ENCODE results near the gene MCOLN3. TPM values are rescaled to one million over a fixed set of nuclear protein-coding genes. Genes with fewer than 3 reads are reported as not detected.
A peak's percentile ranks its signal among the peaks of the same experiment; 100 is the strongest.
"Not testable (repeated sequence)": the region's sequence is repeated elsewhere in the genome, so short reads cannot be mapped to it uniquely, and the experiment has no call there.

The MCOLN3 gene
- total RNA-seq, 1 donor from 2014 or later = 0.72 TPM

DNA sequence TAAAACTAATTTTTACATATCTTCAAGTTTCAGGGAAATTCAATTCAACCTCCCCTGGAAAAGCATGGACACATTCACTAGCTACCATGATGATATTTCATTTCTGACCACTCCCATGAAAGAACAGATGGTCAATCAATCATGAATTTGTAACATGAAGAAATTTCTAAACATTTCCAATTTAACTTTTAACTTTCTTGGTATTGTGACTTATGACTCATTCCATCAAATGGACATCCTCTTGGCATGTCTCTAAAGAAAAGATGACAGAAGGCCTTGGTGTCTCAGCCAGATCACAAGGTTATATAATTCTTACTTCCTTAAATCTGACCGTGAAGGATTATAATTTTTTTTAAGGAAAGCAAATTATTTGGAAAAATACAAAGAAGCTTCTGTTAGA is 10.5 kb upstream of the MCOLN3 start:
- intact Hi-C loops (cut with micrococcal nuclease) = no loop called here
- ATAC-seq (no peak), DNase-seq (no peak)

DNA sequence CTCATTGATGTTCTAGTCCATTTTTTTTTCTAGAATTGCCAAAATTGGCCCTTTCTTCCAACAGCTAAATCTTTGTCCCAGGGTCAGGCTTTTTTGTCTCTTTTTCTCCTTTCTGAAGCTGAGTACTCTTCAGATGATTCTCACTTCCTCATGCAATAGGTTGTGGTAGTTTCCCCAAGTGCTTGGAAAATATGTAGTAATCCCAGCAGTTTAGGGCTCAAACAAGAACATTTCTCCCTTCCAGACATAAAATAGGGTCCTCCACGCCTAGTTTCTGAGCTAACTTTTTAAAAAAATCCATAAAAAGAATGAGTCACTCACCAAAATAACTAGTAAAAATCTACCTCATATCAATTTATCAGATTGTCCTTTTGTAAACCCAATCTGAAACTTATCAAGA is 10.0 kb upstream of the MCOLN3 start:
- intact Hi-C loops (cut with micrococcal nuclease) = no loop called here
- DNase-seq (no peak), ATAC-seq (no peak)

- intact Hi-C loops (cut with micrococcal nuclease) = no loop called here
- no peak for ATAC-seq
- DNase-seq = no peak
Observed at GRCh38 chr1:85054664-85055063, 6.4 kb upstream of the MCOLN3 start.

GRCh38 chr1:85049735-85050166 is 1.5 kb upstream of the MCOLN3 start:
- intact Hi-C loops (cut with micrococcal nuclease) = no loop called here
- DNase-seq (no peak), ATAC-seq (no peak)

- intact Hi-C loops (cut with micrococcal nuclease) = no loop called here
- ATAC-seq (peak; percentile 72), DNase-seq (peak; percentile 36)
Observed at GRCh38 chr1:85047472-85048295, 616 bp downstream of the MCOLN3 start.

GRCh38 chr1:85047144-85047471 is 1.2 kb downstream of the MCOLN3 start:
- no peak for DNase-seq
- ATAC-seq = no peak
- intact Hi-C loops (cut with micrococcal nuclease) = no loop called here

DNA sequence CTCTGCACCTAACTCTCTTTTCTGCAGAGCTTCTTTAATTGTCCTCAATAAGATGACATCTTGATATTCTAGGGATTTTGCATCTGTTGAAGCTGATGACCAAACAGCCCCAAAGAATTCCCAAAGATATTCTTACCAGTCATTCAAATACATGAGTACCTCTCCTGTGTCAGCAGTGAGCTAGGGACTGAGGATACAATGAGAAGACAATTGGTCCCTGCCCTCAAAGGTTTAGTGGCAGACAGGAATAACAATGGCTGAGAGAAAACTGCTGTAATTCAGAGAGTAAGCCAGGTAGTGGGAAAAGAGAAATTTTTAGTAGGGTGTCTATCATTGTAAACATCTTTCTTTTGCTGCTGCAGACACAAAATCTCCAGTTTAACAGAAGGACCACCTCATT is 5.9 kb downstream of the MCOLN3 start:
- DNase-seq = no peak
- no peak for ATAC-seq
- intact Hi-C loops (cut with micrococcal nuclease) = no loop called here

DNA sequence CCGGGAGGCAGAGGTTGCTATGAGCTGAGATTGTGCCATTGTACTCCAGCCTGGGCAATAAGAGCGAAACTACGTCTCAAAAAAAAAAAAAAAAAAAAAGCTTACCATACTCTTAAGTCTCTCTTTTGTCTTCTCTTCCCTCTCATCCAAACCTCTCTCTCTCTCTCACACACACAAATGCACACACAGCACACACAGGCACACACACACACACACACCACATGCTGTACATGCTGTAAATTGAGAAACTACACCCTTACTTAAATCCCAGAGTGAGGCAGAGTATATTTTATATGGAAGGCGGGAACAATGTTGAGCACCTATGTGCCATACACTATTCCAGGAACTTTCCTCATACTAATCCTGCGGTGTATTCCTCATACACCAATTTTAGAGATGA is 6.5 kb downstream of the MCOLN3 start:
- DNase-seq (no peak), ATAC-seq (no peak)
- intact Hi-C loops (cut with micrococcal nuclease) = no loop called here

- ATAC-seq (no peak), DNase-seq (no peak)
- intact Hi-C loops (cut with micrococcal nuclease) = no loop called here
Observed at GRCh38 chr1:85033221-85033620, 15.1 kb downstream of the MCOLN3 start.

DNA sequence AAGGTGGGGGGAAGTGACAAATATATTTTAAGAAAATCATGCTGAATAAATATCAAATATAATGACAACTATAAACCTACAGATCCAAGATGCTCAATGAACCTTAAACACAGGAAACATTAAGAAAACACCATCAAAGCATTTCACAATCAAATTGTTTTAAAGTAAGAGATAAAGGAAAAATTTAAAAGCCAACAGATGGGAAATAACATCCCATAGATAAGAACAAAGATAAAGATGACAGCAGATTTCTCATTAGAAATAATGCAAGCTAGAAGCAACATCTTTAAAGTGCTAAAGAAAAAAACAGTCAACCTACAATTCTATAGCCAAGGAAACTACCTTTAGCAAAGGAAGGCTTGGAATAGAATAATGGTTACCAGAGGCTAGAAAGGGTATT is 17.8 kb downstream of the MCOLN3 start:
- DNase-seq (no peak), ATAC-seq (no peak)

GRCh38 chr1:85028151-85028550 is 20.1 kb downstream of the MCOLN3 start:
- no peak for DNase-seq
- no peak for ATAC-seq
- intact Hi-C loops (cut with micrococcal nuclease) = no loop called here

More for the DNA sequence above, 17.8 kb downstream of the MCOLN3 start:
- intact Hi-C loops (cut with micrococcal nuclease) = no loop called here

GRCh38 chr1:85027242-85027983 is 20.9 kb downstream of the MCOLN3 start:
- peak; percentile 59 for ATAC-seq
- intact Hi-C loops (cut with micrococcal nuclease) = no loop called here
- no peak for DNase-seq

GRCh38 chr1:85025940-85026339 is 22.4 kb downstream of the MCOLN3 start:
- intact Hi-C loops (cut with micrococcal nuclease) = no loop called here
- DNase-seq = no peak
- ATAC-seq = no peak

- intact Hi-C loops (cut with micrococcal nuclease) = no loop called here
- no peak for DNase-seq
- no peak for ATAC-seq
Observed at GRCh38 chr1:85024736-85025135, 23.6 kb downstream of the MCOLN3 start.

GRCh38 chr1:85022700-85023099 is 25.6 kb downstream of the MCOLN3 start:
- intact Hi-C loops (cut with micrococcal nuclease) = no loop called here
- DNase-seq = no peak
- no peak for ATAC-seq

DNA sequence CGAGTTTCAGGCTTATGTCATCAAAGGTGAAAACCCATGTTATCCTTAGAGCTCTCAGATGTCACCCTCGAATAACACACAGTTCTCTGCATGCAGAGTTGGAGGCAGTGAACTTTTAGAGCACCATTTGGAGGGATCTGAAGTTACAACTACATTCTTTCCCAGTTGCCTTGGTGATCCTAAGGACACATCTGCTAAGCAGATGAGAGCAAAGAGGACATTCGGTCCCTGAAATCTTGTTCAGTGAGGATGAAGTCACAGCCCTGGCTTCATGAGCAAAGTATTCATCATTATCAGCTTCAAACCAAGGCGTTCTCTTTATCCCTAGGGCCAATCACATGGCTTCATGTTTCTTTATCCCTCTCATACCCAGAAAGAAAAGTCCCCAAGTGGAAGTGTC is 28.3 kb downstream of the MCOLN3 start:
- DNase-seq = no peak
- intact Hi-C loops (cut with micrococcal nuclease) = no loop called here
- peak; percentile 71 for ATAC-seq

GRCh38 chr1:85015826-85016225 is 32.5 kb downstream of the MCOLN3 start:
- DNase-seq = no peak
- no peak for ATAC-seq
- intact Hi-C loops (cut with micrococcal nuclease) = no loop called here

GRCh38 chr1:85005641-85006040 is 42.7 kb downstream of the MCOLN3 start:
- ATAC-seq; DNase-seq; intact Hi-C loops (cut with micrococcal nuclease): not testable (repeated sequence)

DNA sequence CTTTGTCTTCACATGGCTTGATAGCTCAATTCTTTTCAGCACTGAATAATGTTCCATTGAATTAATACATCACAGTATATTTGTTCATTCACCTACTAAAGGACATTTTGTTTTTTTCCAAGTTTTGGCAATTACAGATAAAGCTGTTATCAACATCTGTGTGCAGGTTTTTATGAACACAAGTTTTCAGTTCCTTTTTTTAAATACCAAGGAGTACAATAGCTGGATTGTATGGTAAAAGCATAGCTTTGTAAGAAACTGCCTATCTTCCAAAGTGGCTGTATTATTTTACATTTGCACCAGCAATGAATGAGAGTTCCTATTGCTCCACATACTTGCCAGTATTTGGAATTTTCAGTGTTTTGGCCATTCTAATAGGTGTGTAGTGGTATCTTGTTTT is 46.6 kb downstream of the MCOLN3 start:
- no peak for DNase-seq
- intact Hi-C loops (cut with micrococcal nuclease) = no loop called here
- no peak for ATAC-seq

DNA sequence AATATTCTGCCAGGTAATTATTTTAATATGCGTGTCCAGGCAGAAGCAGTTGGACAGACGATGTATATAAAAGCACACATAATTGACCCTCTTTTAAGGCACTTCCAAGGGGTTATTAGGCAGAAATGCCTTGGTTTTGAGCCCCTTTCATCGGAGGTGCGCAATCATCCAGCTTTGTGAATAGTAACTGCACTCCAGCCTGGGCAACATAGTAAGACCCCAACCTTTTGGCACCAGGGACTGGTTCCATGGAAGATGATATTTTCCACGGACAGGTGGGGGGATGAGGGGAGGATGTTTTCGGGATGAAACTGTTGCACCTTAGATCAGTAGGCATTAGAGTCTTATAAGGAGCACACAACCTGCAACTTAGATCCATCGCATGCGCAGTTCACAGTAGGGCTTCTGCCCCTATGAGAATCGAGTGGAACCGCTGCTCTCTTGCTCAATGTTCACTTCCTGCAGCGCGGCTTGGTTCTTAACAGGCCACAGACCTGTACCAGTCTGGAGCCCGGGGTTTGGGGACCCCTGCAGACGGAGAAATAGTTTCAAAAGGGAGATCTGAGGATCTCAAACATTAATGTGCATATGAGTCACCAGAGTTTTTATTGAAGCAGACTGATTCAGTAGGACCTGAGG is 49.5 kb downstream of the MCOLN3 start:
- intact Hi-C loops (cut with micrococcal nuclease) = no loop called here
- ATAC-seq (no peak), DNase-seq (no peak)
